Esophagus muscularis mucosa (tissue), 4 donors: Measurements from ENCODE around the gene KRT7.

ENCODE experiments used
- EP300 ChIP-seq: sonication (generic); formaldehyde crosslinking; IDR thresholded peaks from one replicate; pipeline ENCODE4 v1.6.1; 2017; ENCODE audit warnings: antibody characterized with exemption
- POLR2A ChIP-seq: fragments of 450-650 bp; IDR thresholded peaks from one replicate; pipeline ENCODE4 v1.6.1; 2017; ENCODE audit warnings: antibody characterized with exemption, moderate library complexity, mild to moderate bottlenecking, low read depth
- POLR2AphosphoS5 ChIP-seq, 2 donors: sonication (generic); formaldehyde crosslinking; IDR thresholded peaks; one replicate each; pipeline ENCODE4 v1.6.1; 2017; ENCODE audit warnings: antibody characterized with exemption in 2 of 2
- TF ChIP-seq, protein P1 (sequence below), 3 experiments: fragments of 200-600 bp in 2 of 3; fragments of 450-650 bp in 1 of 3; sonication (generic) in 2 of 3; IDR thresholded peaks; one replicate each; pipeline ENCODE4 v1.5.1; 2017 to 2019; ENCODE audit warnings: antibody characterized with exemption in 3 of 3, mild to moderate bottlenecking in 2 of 3, moderate library complexity in 1 of 3

- TF ChIP-seq, protein P1, sequence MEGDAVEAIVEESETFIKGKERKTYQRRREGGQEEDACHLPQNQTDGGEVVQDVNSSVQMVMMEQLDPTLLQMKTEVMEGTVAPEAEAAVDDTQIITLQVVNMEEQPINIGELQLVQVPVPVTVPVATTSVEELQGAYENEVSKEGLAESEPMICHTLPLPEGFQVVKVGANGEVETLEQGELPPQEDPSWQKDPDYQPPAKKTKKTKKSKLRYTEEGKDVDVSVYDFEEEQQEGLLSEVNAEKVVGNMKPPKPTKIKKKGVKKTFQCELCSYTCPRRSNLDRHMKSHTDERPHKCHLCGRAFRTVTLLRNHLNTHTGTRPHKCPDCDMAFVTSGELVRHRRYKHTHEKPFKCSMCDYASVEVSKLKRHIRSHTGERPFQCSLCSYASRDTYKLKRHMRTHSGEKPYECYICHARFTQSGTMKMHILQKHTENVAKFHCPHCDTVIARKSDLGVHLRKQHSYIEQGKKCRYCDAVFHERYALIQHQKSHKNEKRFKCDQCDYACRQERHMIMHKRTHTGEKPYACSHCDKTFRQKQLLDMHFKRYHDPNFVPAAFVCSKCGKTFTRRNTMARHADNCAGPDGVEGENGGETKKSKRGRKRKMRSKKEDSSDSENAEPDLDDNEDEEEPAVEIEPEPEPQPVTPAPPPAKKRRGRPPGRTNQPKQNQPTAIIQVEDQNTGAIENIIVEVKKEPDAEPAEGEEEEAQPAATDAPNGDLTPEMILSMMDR (IDR thresholded peaks at IDR 0.05) = no peak
- no peak for TF ChIP-seq POLR2A
- no peak for TF ChIP-seq EP300
- TF ChIP-seq POLR2AphosphoS5 (IDR thresholded peaks at IDR 0.05) = no peak
These were observed 33.5 kb downstream of the KRT7 start for GRCh38 chr12:52266514-52266913.
